Left forelimb (tissue), 1 donor: ENCODE results near the gene ATP8A1.

Experiments used
- DNase-seq: peaks from one replicate; pipeline ENCODE4 v3.0.0-alpha.2; 2018; ENCODE audit warnings: low spot score

Gene ATP8A1

DNA sequence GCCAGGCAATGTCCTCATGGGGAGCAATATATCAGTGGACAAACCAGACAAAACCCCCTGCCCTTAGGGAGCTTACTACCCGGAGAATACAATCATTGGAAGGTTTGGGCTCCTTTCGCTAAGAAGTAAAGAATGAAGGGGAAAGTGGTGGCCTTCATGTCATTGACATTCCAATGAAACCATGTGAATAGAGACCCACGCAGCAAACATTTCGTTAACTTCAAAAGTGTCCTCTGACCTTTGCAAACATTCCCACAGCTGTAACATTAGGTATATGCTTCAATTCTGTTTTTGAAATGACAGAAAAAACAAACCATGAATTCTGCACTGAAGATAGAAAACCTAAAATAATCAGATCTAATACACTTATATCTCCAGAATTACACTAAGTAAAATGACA is 7.0 kb downstream of the ATP8A1 start:
- DNase-seq = no peak

DNA sequence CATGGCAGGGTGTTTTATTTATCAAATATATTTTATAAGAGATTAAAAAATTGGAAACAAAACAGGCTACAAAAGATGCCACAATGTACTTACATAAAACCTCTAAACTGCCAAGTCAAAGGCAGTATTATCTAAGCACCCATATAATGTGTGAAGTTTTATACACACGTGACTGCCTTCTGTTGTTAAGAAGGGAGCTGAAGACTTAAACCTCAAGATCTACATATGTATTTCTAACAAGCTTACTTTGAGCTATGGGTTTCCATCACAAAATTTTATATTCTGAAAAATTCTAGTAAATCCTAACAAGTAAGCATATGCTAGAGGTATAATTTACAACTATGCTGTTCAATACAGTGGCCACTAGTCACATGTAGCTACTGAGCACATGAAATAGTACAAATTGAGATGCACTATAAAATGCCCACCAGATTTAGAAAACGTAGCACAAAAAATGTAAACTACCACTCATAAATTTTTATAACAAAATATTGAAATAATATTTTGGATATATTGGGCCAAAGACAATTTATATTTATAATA is 9.8 kb downstream of the ATP8A1 start:
- no peak for DNase-seq

DNA sequence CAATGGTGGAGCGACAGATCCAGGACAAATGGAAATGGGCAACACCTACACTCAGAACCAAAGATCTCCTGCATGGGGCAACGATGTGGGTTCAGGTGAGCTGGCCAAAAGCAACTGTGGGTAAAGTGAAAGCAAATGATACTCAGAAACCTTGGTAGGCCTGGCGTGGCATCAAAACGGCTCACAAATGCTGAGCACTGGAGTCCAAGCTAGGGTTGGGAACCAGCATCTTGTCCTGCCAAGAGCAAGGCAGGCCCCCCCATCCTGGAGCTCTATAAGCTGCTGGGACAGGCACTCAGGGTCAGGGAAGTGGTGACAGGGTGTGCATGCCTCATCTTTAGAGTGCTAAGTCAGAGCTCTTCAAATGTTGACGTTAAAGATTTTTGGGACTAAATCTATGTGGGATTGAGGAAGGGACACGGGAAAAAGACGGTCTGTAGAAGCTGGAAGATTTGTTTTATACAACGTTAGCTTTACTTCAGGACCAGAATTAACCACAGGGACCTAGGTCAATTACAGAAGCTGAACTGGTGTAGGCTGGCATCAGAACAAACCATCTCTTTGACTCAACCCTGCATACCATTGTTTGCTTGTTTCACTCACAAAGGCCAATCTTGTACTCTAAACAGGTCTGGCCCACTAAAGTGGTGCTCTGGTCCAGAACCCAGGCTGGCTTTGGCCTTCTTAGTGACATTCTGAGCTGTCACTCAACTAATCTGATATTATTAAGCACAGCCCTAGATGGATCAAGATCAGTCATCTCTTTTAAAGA is 10.7 kb downstream of the ATP8A1 start:
- no peak for DNase-seq

GRCh38 chr4:42644897-42645296 is 12.0 kb downstream of the ATP8A1 start:
- DNase-seq = no peak

DNA sequence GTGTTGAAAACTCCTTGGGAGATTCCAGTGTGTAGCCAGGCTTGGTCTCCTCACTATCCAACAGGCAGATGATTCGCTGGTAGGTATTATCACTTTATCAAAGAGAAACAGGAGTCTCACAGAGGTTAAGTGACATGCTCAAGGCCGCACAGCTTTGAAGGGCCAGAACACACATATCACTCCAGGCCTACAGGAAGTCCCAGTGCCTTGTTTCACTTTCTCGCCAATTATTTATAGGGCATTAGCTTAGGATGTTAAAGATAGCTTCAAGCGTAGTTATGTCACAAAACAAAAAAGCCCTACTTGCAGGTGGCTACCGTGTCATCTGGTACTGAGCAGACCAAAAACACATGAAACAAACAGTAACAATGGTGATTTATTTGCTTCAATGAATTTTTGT is 13.2 kb downstream of the ATP8A1 start:
- DNase-seq = no peak

GRCh38 chr4:42642845-42643615 is 13.9 kb downstream of the ATP8A1 start:
- no peak for DNase-seq

- DNase-seq = no peak
Measured at GRCh38 chr4:42642101-42642797, 14.7 kb downstream of the ATP8A1 start.

GRCh38 chr4:42641656-42642055 is 15.2 kb downstream of the ATP8A1 start:
- DNase-seq = no peak

GRCh38 chr4:42641161-42641560 is 15.7 kb downstream of the ATP8A1 start:
- DNase-seq = no peak

DNA sequence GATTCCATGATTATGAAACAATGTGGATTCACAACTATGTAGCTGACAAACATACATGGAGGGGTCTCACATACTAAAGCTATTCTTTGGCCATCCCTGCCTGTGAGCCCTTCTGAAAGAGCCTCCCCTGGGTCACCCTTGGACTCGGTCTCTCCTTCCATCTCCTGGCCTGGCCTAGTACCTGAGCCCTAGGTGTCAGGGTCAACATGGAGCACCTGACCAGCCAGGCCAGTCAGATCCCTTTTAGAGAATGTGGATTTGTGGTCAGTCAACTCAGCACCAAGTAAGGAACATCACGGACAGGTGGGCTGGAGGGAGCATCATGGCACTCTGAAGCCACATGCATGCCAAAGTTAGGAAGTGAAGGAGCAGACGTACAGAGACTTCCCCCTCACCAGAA is 16.3 kb downstream of the ATP8A1 start:
- DNase-seq = no peak

DNA sequence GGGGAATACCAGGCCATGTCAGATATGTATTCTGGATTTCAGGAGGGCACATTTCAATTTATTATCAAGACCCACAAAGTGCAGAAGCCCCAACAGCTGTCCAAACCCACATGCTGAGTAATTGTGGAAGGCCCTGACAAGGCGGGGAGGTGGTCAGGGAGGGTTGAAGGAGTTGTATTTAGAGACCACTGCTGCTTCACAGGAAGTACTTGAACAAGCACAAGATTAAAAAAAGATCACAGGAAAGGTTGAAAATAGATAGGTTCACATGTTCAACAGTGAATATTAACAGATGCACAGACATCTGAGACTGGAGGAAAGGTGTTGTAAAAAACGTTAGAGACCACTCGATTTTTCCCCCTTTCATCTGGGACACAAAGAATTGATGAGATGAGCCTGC is 17.9 kb downstream of the ATP8A1 start:
- DNase-seq = no peak

DNA sequence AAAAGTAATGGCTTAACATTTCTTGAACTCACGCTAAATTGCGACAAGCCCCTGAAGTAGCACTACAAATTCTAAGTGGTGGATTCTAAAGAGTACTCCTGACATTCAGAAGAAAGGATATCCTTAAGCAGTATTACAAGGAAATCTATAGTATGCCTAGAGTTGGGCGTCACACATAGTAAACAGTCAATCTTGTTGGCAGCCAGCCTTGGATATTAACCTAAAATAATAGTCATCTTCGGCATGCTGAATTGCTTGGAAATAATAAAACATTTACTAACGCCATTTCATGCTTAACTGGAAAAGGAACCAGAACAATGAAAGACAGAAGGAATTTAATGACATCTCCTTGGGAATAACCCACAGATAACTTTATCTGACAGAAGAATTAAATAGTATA is 18.6 kb downstream of the ATP8A1 start:
- no peak for DNase-seq

DNA sequence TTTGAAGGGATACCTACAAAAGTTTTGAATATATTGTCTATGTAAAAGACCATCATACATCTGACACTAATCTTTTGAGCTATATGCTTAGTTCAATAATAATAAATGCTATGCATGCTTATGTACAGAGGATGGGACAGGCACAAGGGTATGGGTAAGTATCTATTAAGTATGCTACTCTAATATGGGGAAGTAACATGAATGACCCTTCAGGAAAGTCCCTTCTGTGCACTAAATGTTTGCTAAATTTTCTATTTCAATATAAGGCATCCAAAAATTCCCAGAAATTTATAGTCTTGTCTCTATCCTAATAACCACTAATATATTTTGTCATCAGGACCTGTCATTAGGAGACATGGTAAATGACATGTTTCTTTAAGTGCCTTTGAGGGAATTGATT is 19.0 kb downstream of the ATP8A1 start:
- DNase-seq = no peak

DNA sequence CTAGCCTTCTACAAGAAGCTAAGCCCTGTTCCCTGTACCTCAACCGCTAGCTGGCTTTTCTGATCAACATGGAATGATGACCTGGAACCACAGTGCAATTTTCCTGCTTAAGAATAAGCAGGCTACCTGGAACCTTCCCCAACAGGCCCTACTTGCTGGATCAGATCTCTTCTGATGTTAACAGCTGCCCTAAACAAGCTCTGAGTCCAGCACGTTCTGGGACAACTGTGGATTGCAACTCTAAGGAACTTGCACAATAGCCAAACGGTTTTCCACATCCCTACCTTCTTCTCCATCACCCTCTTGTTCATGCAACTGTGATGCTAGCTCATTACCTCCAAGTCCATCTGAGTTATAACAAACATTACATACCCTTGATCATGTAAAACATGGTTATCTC is 19.8 kb downstream of the ATP8A1 start:
- DNase-seq = no peak

DNA sequence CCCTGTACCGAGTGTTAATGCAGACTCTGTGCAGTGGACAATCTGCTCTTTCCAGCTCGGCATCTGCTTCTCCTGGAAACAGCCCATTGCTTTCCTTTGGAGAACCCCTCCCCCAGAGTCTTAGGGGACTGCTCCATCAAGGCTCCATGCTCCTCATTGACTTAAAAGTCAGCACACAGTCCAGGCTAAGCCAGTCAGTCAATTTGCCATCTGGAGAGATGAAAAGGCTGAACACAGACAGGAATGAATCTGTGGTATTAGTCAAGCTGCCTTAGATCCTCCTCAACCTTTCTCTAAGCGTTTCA is 20.3 kb downstream of the ATP8A1 start:
- no peak for DNase-seq

GRCh38 chr4:42633605-42634388 is 23.1 kb downstream of the ATP8A1 start:
- DNase-seq = no peak

DNA sequence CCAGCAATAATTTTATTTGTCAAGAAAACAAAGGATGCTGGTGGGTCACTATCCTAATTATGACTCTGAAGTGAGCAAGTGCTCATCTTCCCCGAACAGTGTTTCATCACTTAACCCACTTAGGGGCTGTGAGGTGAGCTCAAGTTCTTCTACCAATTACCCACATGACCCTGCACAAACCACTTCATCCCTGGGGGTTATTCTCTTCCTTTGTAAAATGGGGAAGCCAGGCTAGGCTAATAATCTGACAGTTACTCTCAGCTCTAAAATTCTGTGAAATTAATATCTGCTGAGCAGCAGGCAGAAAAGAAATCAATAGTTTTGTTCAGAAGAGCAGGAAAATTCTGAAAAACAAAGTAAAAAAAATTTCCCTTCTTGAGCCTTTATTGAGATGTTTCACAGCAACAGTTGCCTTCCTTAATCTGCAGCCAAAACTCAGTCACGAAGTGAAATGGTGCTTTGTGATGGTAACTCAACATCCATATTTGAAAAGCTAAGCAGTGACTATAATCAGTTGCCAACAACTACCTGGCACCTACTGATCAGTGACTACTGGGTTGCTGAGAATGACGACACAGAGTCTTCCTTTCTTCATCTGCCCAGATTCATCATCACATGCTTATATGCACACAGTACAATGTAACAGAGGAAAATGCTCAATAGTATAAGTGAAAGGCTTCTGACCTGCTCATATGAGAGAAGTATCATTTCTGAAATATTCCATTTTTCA is 24.1 kb downstream of the ATP8A1 start:
- no peak for DNase-seq

- no peak for DNase-seq
Measured at GRCh38 chr4:42630908-42631307, 26.0 kb downstream of the ATP8A1 start.

DNA sequence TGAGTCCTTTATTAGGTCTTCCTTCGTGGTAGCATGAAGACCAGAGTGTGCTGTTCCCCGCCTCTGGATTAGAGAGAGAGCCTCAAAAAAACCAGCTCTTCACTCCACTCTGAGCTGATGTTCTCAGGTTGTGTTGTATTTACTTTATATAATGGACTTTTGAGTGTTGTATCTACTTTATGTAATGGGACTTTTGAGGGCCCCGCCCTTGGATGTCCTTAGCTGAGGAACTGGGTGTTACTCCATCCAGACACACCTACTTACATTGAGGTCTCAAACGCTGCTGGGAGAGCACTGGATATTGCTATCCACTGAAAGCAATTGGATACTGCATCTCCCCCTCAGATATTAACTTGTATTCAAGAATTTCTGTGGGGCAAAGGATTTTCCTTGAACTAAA is 28.2 kb downstream of the ATP8A1 start:
- no peak for DNase-seq

DNA sequence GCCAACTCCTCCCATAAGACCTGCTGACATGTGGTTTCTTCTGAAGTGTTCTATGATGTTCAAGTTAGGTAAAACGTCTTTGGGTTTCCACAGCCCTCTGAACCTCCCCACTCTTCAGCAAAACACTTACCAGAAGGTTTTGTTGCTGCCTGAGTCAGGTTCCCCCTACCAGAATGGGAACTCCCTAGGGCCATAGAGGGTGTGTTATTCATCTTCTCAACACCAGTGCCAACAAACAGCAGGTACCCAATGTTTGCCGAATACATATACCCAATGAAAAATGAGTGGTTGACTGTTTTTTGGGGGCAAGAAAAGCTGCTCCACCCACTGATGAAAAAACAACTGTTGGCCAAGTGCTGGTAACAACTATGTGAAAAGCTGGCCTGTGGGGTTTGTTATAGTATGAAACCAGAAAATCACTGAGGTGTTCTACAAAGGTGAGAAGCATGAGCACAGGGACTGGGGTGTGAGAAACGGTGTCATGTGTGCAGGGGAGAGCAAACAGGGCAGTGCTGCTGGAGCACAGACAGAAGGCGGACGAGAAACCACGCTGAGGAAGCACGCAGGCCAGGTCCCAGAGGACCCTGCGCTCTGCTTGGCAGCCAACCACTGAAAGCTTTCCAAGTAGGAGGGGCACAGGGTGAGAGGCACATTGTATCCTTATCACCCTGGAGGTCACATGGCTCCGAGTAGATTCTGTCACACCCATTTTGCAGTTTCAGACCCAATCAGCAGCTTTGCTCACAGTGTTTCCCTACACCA is 28.8 kb downstream of the ATP8A1 start:
- DNase-seq = no peak
